K562 (cell line): ENCODE results near the gene RYR1. TPM values are rescaled to one million over a fixed set of nuclear protein-coding genes. Genes with fewer than 3 reads are reported as not detected.

Experiments
- ATAC-seq: fragments of 200-7000 bp; cut with Tn5 transposase; 3 replicates; pipeline ENCODE4 v1.9.1; 2020; ENCODE audit warnings: moderate library complexity
- BruUV-seq: library from RNA; stranded (reverse); fragments of 400-500 nt; replicated peaks from 2 replicates; lab custom pipeline; 2021; lab: Mats Ljungman, UMichigan
- CTCF ChIA-PET: fragments of 300-600 bp; formaldehyde crosslinking; extraction: SDS; loops from one replicate; lab custom pipeline; 2021; ENCODE audit warnings: low intra/inter-chr PET ratio; lab: Yijun Ruan, JAX
- POLR2A ChIA-PET: fragments of 300-600, 350-650 bp; sonication (Branson Sonifier 250); formaldehyde crosslinking; extraction: SDS; loops from one replicate; lab custom pipeline; 2021; ENCODE audit warnings: antibody characterized with exemption, inconsistent platforms; lab: Yijun Ruan, JAX
- DNase-seq, 4 experiments: peaks; one replicate each; pipeline versions ENCODE4 v3.0.0 to v3.0.0-alpha.2; 2011 to 2018; ENCODE audit warnings: low spot score in 3 of 4, mixed read lengths in 3 of 4; ENCODE audit errors: extremely low read depth in 1 of 4
- FAIRE-seq: peaks from 2 replicates; lab custom pipeline; 2011; peaks lifted over from hg19 to GRCh38; lab: Jason Lieb, UNC
- H2AFZ ChIP-seq: 2 replicates; pipeline ENCODE4 v1.6.0; 2011; ENCODE audit warnings: low read depth, low read length, control low read depth, inconsistent platforms
- H3K27ac ChIP-seq: fragments of 200-600 bp; 3 replicates; pipeline ENCODE4 v1.8.0; 2011; ENCODE audit warnings: low read depth, mild to moderate bottlenecking, control low read depth, inconsistent platforms, low read length, moderate library complexity, mixed read lengths; ENCODE audit errors: extremely low read depth
- H3K27me3 ChIP-seq, 2 experiments: fragments of 300-600 bp in 1 of 2; 2 replicates in 1 of 2; 3 replicates in 1 of 2; pipeline versions ENCODE4 v1.6.0 to v1.8.0; 2011; ENCODE audit warnings: inconsistent platforms in 2 of 2, low read length in 2 of 2, mild to moderate bottlenecking in 1 of 2, mixed read lengths in 1 of 2, moderate library complexity in 1 of 2; ENCODE audit not compliant: control insufficient read depth in 2 of 2, insufficient read depth in 2 of 2
- H3K36me3 ChIP-seq: fragments of 300-600 bp; 3 replicates; pipeline ENCODE4 v1.8.0; 2011; ENCODE audit warnings: mild to moderate bottlenecking, low read length, inconsistent platforms; ENCODE audit not compliant: control insufficient read depth, insufficient read depth
- H3K4me1 ChIP-seq, 2 experiments: fragments of 200-600 bp in 1 of 2; replicated peaks in 1 of 2; 2 replicates in 1 of 2; 3 replicates in 1 of 2; pipeline versions ENCODE4 v1.5.1 to v1.8.0; 2011; ENCODE audit warnings: inconsistent platforms in 2 of 2, low read length in 2 of 2, mild to moderate bottlenecking in 1 of 2, mixed read lengths in 1 of 2, moderate library complexity in 1 of 2; ENCODE audit not compliant: control insufficient read depth in 2 of 2, insufficient read depth in 2 of 2
- H3K4me2 ChIP-seq: 2 replicates; pipeline ENCODE4 v1.6.1; 2011; ENCODE audit warnings: low read length, control low read depth, inconsistent platforms, mixed read lengths; ENCODE audit not compliant: insufficient read depth
- H3K4me3 ChIP-seq: fragments of 200-600 bp; sonication (generic), shearing (Covaris generic); 2 replicates; pipeline ENCODE4 v1.5.1; 2016; ENCODE audit warnings: control low read depth, inconsistent platforms
- H3K79me2 ChIP-seq: fragments of 200-600 bp; 3 replicates; pipeline ENCODE4 v1.8.0; 2011; ENCODE audit warnings: low read length, inconsistent platforms; ENCODE audit not compliant: control insufficient read depth, insufficient read depth
- H3K9ac ChIP-seq, 2 experiments: 2 replicates each; pipeline versions ENCODE4 v1.6.0 to v1.6.1; 2011; ENCODE audit warnings: low read depth in 2 of 2, low read length in 2 of 2, control low read depth in 1 of 2, inconsistent platforms in 1 of 2, mild to moderate bottlenecking in 1 of 2, mixed read lengths in 1 of 2; ENCODE audit not compliant: insufficient read depth in 1 of 2
- H3K9me1 ChIP-seq: one replicate; pipeline ENCODE4 v1.6.0; 2011; ENCODE audit warnings: inconsistent platforms, mild to moderate bottlenecking, low read length, moderate library complexity; ENCODE audit not compliant: control insufficient read depth, insufficient read depth
- H3K9me3 ChIP-seq: replicated peaks from 2 replicates; pipeline ENCODE4 v1.5.1; 2011; ENCODE audit warnings: low read depth, low read length, inconsistent platforms; ENCODE audit not compliant: control insufficient read depth, insufficient read depth
- H4K20me1 ChIP-seq: replicated peaks from 2 replicates; pipeline ENCODE4 v1.6.1; 2011; ENCODE audit warnings: low read length, inconsistent platforms, mixed read lengths; ENCODE audit not compliant: control insufficient read depth, insufficient read depth
- ARHGAP35 ChIP-seq: fragments of 450-650 bp; IDR thresholded peaks from 2 replicates; pipeline ENCODE4 v1.6.1; 2018; ENCODE audit not compliant: partially characterized antibody
- CHCHD3 ChIP-seq: fragments of 250-450 bp; sonication (Bioruptor Pico); IDR thresholded peaks from 2 replicates; pipeline ENCODE4 v2.1.2; 2022; ENCODE audit warnings: mild to moderate bottlenecking
- KDM5B ChIP-seq: fragments of 200-600 bp; sonication (generic); IDR thresholded peaks from 2 replicates; pipeline ENCODE4 v1.6.1; 2012; ENCODE audit warnings: low read depth, mild to moderate bottlenecking, moderate library complexity, low read length, control low read depth, inconsistent platforms; ENCODE audit not compliant: insufficient replicate concordance
- LEF1 ChIP-seq: fragments of 450-650 bp; IDR thresholded peaks from 2 replicates; pipeline ENCODE4 v1.6.1; 2016; ENCODE audit warnings: mild to moderate bottlenecking
- NCOA4 ChIP-seq: fragments of 450-650 bp; IDR thresholded peaks from 2 replicates; pipeline ENCODE4 v1.6.1; 2018; ENCODE audit warnings: mild to moderate bottlenecking; ENCODE audit not compliant: partially characterized antibody
- NFXL1 ChIP-seq: fragments of 450-650 bp; formaldehyde crosslinking; IDR thresholded peaks from 2 replicates; pipeline ENCODE4 v1.4.0; 2021; ENCODE audit warnings: mild to moderate bottlenecking
- NONO ChIP-seq, 2 experiments: fragments of 200-400 bp in 1 of 2; fragments of 450-650 bp in 1 of 2; formaldehyde crosslinking in 1 of 2; IDR thresholded peaks; 2 replicates each; pipeline ENCODE4 v1.6.1; 2017; ENCODE audit warnings: low read depth in 2 of 2, mild to moderate bottlenecking in 2 of 2, moderate library complexity in 2 of 2, low read length in 1 of 2
- RBM25 ChIP-seq: fragments of 200-400 bp; formaldehyde crosslinking; IDR thresholded peaks from 2 replicates; pipeline ENCODE4 v1.6.1; 2018; ENCODE audit warnings: low read length, low read depth, moderate library complexity; ENCODE audit not compliant: severe bottlenecking
- SMARCC2 ChIP-seq: fragments of 450-650 bp; IDR thresholded peaks from 2 replicates; pipeline ENCODE4 v1.6.1; 2017; ENCODE audit warnings: antibody characterized with exemption, moderate library complexity, mild to moderate bottlenecking, low read depth
- SMC3 ChIP-seq: conservative IDR thresholded peaks from 2 replicates; pipeline ENCODE4 v1.6.1; 2011; ENCODE audit warnings: low read depth, low read length, improper control_type of control experiment; ENCODE audit not compliant: insufficient read depth
- SRF ChIP-seq, 2 experiments: fragments of 250-450, 450-650 bp in 1 of 2; sonication (Bioruptor Pico) in 1 of 2; sonication (generic) in 1 of 2; formaldehyde crosslinking; IDR thresholded peaks; 2 replicates each; pipeline versions ENCODE4 v1.5.0 to v1.5.1; 2020 to 2022; ENCODE audit warnings: mild to moderate bottlenecking in 1 of 2, missing genetic modification reagents in 1 of 2
- TSHZ1 ChIP-seq: fragments of 250-450 bp; sonication (Bioruptor Pico); IDR thresholded peaks from 2 replicates; pipeline ENCODE4 v1.4.0; 2020; ENCODE audit warnings: mild to moderate bottlenecking, moderate library complexity
- WGBS: fragments of 100-300 bp; shearing (Covaris generic); methylation state at CpG from one replicate; pipeline ENCODE4 v1.1.6; 2016; ENCODE audit warnings: low coverage, mixed read lengths; ENCODE audit not compliant: insufficient coverage; ENCODE audit errors: missing lambda C conversion rate; 5-methylcytosine and 5-hydroxymethylcytosine counted together
- in situ Hi-C: fragments of 300-500 bp; cut with MboI; formaldehyde crosslinking; loops from 4 replicates; pipeline ENCODE4 v1.15.0; 2018; ENCODE audit warnings: inconsistent platforms, mixed read lengths
- intact Hi-C: fragments of 100-400 bp; cut with micrococcal nuclease; formaldehyde crosslinking; loops from 2 replicates; pipeline ENCODE4 v1.14.2; 2022
- polyA plus RNA-seq, 8 experiments: library from polyadenylated mRNA; depleted of rRNA in 4 of 8; stranded (reverse) in 5 of 8; unstranded in 3 of 8; fragments of >200 nt; fragmentation: Nextera tagmentation in 2 of 8; fragmentation: Illumina TruSeq in 1 of 8; extraction: Ambion mirVana in 2 of 8; extraction: Trizol in 1 of 8; gene quantifications; 2 replicates each; pipeline versions ENCODE4 v1.2.1 to v1.2.3, GENCODE V29; 2011 to 2014; ENCODE audit warnings: inconsistent platforms in 1 of 8, missing spikeins in 1 of 8
- total RNA-seq, 7 experiments: library from RNA; depleted of rRNA in 6 of 7; stranded (reverse); fragments of >200 nt in 6 of 7; fragmentation: Illumina TruSeq in 2 of 7; extraction: Trizol in 2 of 7; gene quantifications; 2 replicates each; pipeline versions ENCODE4 v1.2.1 to v1.2.3, GENCODE V29; 2011 to 2021; ENCODE audit warnings: low replicate concordance in 1 of 7

The RYR1 gene
- total and polyA plus RNA-seq, 9 of the 15 experiments (the other 6 are each of a cell fraction or from before 2014, with no cell fraction given): 0.11 to 7.4 (median 3.7) TPM

GRCh38 chr19:38562096-38562495, 128.6 kb downstream of the RYR1 start:
- ATAC-seq: no peak
- peaks cover 7 to 18% of the 10 kb centered on the region in 2 experiments; a peak in 4 of 5 replicates for H3K4me1 ChIP-seq
- no peak overlapping the region for H3K27ac ChIP-seq
- H2AFZ ChIP-seq: no peak overlapping the region
- no peak overlapping the region for H3K4me3 ChIP-seq
- WGBS: 58% methylated on average over 6 of the region's 6 CpGs
- no TSS peak for BruUV-seq
- in situ Hi-C loops: no loop called here
- no peaks in the 10 kb centered on the region for H3K27me3 ChIP-seq
- no peaks in the 10 kb centered on the region for H3K9me3 ChIP-seq
- TF ChIP-seq SRF (CRISPR knock-in tag; IDR thresholded peaks at IDR 0.05): no peak
- no peak for TF ChIP-seq NFXL1 (CRISPR knock-in tag)
- no peak for TF ChIP-seq CHCHD3 (CRISPR knock-in tag)
- no peak for TF ChIP-seq LEF1
- no peak for TF ChIP-seq NCOA4
- TF ChIP-seq SMC3: no peak
- TF ChIP-seq, all 486 proteins: peak for 0
- intact Hi-C loops: no loop called here
- H3K79me2 ChIP-seq: no peaks in the 10 kb centered on the region
- no peaks in the 10 kb centered on the region for H4K20me1 ChIP-seq
- POLR2A ChIA-PET: no interaction called here
- H3K9me1 ChIP-seq: no peaks in the 10 kb centered on the region
- DNase-seq (no peak), FAIRE-seq (no peak)
- H3K36me3 ChIP-seq: no peaks in the 10 kb centered on the region
- CTCF ChIA-PET: no interaction called here
- no peak overlapping the region for H3K9ac ChIP-seq
- H3K4me2 ChIP-seq: no peak overlapping the region

- H3K4me2 ChIP-seq: no peak overlapping the region
- peaks cover 0 to 17% of the 10 kb centered on the region in 2 experiments; a peak in 2 of 5 replicates for H3K4me1 ChIP-seq
- CTCF ChIA-PET: no interaction called here
- H3K79me2 ChIP-seq: no peaks in the 10 kb centered on the region
- WGBS: 79% methylated on average over 9 of the region's 9 CpGs
- no peaks in the 10 kb centered on the region for H3K9me3 ChIP-seq
- FAIRE-seq: no peak
- DNase-seq: no peak
- no peak overlapping the region for H3K27ac ChIP-seq
- H3K36me3 ChIP-seq: no peaks in the 10 kb centered on the region
- H3K9me1 ChIP-seq: no peaks in the 10 kb centered on the region
- in situ Hi-C loops: no loop called here
- no peaks in the 10 kb centered on the region for H3K27me3 ChIP-seq
- no peak for ATAC-seq
- H2AFZ ChIP-seq: no peak overlapping the region
- no TSS peak for BruUV-seq
- POLR2A ChIA-PET: interaction anchor here (0.6 to 1.5 kb wide), 2 partner anchors 34 to 71 kb away, joined by 3 to 4 read pairs; no protein-coding TSS in a partner anchor
- H3K9ac ChIP-seq: no peak overlapping the region
- no peaks in the 10 kb centered on the region for H4K20me1 ChIP-seq
- H3K4me3 ChIP-seq: no peak overlapping the region
- intact Hi-C loops: no loop called here
- TF ChIP-seq TSHZ1 (no peak), SMC3 (no peak), NONO (IDR thresholded peaks at IDR 0.05; ENCODE audit: low read depth in 2 of 2, low read length in 1 of 2) (no peak), ARHGAP35 (no peak), KDM5B (no peak), RBM25 (peak; percentile 82), SMARCC2 (no peak)
These were observed 130.0 kb downstream of the RYR1 start for GRCh38 chr19:38563475-38563874.
